AG09309 (cell line): ENCODE results near the gene CD86.
"Not testable (repeated sequence)": the region's sequence is repeated elsewhere in the genome, so short reads cannot be mapped to it uniquely, and the experiment has no call there.

ENCODE experiments used
- DNase-seq: peaks from one replicate; pipeline ENCODE4 v3.0.0-alpha.2; 2010; ENCODE audit warnings: low read depth
- H3K4me3 ChIP-seq: 2 replicates; pipeline ENCODE4 v1.5.1; 2011; ENCODE audit warnings: mild to moderate bottlenecking, low read depth, low read length, moderate library complexity; ENCODE audit not compliant: control insufficient read depth
- TF ChIP-seq, protein P1 (sequence below): IDR thresholded peaks from 2 replicates; pipeline ENCODE4 v1.5.1; 2011; ENCODE audit warnings: mild to moderate bottlenecking, low read depth, low read length, inconsistent platforms; ENCODE audit not compliant: insufficient read depth, control insufficient read depth; ENCODE audit errors: missing control alignments

CD86 gene

DNA sequence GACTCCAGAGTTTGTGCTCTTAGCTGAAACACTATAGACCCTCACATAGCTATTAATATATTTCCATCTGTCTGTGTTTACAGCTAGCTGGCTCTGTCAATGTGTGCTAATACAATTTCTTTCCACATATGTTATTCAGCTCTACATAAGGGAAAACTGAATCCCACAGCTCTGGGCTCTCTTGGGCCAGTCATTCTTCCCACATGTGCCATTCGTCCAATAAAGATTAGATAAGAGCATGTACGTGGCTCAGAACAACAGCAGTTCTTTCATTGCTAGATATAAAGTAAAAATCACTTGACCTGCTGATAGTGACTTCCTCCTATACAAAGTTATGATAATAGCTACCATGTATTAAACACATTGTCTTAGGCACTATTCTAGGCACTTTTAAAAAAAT is 30.4 kb upstream of the CD86 start:
- no peak for DNase-seq
- no peak overlapping the region for H3K4me3 ChIP-seq
- TF ChIP-seq, protein P1, sequence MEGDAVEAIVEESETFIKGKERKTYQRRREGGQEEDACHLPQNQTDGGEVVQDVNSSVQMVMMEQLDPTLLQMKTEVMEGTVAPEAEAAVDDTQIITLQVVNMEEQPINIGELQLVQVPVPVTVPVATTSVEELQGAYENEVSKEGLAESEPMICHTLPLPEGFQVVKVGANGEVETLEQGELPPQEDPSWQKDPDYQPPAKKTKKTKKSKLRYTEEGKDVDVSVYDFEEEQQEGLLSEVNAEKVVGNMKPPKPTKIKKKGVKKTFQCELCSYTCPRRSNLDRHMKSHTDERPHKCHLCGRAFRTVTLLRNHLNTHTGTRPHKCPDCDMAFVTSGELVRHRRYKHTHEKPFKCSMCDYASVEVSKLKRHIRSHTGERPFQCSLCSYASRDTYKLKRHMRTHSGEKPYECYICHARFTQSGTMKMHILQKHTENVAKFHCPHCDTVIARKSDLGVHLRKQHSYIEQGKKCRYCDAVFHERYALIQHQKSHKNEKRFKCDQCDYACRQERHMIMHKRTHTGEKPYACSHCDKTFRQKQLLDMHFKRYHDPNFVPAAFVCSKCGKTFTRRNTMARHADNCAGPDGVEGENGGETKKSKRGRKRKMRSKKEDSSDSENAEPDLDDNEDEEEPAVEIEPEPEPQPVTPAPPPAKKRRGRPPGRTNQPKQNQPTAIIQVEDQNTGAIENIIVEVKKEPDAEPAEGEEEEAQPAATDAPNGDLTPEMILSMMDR = no peak

DNA sequence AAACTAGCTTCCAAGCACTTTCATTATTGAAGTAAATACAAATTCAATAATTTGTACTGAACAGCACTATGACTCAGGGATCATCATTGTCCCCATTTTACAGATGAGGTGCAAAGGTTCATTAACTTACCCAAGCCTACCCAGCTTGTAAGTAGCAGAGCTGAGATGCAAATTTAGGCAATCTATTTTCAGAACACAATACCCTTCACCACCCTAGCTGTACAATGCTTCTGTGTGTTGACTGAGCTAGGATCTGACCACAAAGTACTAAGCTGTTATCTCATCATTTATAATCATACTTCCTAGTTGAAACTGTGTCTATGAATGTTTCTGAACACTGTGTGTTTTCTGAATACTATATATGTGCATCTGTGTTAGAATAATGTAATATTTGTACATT is 29.9 kb upstream of the CD86 start:
- TF ChIP-seq, protein P1 = no peak
- no peak for DNase-seq
- H3K4me3 ChIP-seq = no peak overlapping the region

DNA sequence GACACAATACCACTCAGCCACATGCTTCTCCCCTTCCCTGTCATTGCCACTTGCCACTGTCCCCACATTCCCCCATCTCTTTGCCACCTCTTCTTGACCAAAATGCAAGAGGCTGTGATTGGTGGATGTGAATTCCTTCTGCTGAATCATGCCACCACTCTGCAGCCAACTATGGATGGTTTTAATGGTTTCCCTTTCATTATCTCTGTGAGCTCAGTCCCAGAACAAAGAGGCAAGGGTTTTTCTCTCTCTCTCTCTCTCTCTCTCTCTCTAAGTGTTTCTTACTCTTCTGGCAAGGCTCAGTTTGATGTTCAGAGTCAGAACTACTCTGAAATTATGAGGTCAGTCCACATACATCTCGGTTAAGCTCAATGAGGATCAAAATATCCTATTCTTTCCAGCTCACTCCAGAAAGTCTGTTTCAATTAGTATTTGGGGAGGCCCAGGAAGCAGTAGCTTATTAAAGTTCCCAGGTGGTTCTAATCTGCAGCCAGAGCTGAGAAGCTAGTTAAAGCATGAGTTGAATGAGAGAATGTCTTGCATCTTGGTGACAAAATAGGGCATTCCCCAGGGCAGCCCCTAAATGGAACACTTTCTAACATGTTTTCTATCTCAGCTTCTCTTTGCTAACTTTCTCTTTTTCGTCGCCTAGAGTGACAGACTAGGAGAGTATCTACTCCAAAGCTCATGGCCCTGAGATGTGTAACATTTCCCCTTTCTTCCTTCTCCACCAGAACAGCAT is 24.6 kb upstream of the CD86 start:
- no peak overlapping the region for H3K4me3 ChIP-seq
- DNase-seq = no peak

DNA sequence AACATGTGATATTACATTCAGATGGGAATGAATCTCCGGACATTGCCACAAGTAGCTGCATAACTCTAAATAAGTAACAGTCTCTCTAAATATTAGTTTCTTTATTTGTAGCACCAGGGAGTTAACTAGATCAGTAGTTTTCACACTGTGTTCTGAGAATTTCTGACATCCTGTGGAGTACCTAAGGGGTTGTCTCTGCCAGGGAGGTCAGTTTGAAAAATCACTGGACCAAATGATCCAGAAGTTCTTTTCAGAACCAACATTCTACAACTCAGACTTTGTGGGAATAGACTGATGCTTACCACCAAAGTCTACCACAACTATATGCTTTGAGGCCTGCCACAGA is 24.1 kb upstream of the CD86 start:
- TF ChIP-seq, protein P1 = no peak
- H3K4me3 ChIP-seq = no peak overlapping the region
- no peak for DNase-seq

More for the DNA sequence above, 24.6 kb upstream of the CD86 start:
- TF ChIP-seq, protein P1 = no peak

DNA sequence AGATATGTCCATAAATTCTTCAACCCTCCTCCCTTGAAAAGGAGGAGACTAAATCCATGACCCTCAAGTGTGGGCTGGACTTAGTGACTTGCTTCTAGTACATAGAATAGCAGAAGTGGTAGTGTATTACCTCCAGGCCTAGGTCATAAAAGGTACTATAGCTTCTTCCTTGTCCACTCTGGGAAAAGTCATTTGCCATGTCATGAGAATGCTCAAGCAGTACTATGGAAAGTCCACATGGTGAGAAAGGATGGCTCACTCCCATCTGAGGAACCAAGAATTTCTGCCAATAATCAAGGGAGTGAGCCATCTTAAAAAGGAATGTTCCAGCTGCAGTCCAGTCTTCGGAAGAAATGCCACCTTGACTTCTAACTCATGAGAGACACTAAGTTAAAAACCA is 22.6 kb upstream of the CD86 start:
- H3K4me3 ChIP-seq = no peak overlapping the region
- TF ChIP-seq, protein P1 = no peak
- no peak for DNase-seq

DNA sequence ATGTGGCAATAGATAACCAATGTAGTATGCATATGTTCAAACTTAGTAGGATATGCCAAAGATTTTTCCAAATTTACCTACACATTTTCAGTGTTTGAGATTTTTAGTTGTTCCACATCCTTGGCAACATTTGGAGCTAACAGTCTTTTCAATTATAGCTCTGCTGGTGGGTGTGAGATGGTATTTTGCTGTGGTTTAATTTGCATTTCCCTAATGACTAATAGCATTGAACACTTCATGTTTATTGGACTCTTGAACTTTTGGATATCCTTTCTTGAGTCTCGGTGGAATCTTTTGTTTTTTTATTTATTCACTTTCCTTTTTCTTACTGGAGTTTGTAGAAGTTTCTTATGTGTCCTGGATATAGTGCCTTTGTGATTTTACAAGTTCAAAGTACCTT is 22.1 kb upstream of the CD86 start:
- no peak for DNase-seq
- TF ChIP-seq, protein P1 = no peak
- H3K4me3 ChIP-seq = no peak overlapping the region

DNA sequence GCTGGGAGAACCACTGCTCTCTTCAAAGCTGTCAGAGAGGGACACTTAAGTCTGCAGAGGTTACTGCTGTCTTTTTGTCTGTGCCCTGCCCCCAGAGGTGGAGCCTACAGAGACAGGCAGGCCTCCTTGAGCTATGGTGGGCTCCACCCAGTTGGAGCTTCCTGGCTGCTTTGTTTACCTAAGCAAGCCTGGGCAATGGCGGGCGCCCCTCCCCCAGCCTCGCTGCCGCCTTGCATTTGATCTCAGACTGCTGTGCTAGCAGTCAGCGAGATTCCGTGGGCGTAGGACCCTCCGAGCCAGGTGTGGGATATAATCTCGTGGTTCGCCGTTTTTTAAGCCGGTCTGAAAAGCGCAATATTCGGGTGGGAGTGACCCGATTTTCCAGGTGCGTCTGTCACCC is 7.9 kb upstream of the CD86 start:
- not testable (repeated sequence) for DNase-seq, H3K4me3 ChIP-seq

DNA sequence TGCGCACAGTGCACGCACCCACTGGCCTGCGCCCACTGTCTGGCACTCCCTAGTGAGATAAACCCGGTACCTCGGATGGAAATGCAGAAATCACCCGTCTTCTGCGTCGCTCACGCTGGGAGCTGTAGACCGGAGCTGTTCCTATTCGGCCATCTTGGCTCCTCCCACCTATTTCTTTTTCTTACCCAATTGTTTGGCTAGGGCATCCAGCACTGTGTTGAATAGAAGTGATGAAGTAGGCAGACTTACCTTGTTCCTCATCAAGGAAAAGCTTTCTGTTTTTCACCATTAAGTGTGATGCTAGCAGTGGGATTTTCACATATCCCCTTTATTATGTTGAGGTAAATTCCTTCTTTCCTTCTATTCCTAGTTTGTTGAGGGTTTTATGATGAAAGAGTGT is 7.4 kb upstream of the CD86 start:
- not testable (repeated sequence) for DNase-seq, H3K4me3 ChIP-seq
